Suppressor macrophage treated with lipopolysaccharide for 1 hour (primary cell): ENCODE results near the gene TPX2.

Experiments
- DNase-seq, 3 donors: peaks; one replicate each; pipeline ENCODE4 v3.0.0-alpha.2; 2020 to 2022

The TPX2 gene

DNA sequence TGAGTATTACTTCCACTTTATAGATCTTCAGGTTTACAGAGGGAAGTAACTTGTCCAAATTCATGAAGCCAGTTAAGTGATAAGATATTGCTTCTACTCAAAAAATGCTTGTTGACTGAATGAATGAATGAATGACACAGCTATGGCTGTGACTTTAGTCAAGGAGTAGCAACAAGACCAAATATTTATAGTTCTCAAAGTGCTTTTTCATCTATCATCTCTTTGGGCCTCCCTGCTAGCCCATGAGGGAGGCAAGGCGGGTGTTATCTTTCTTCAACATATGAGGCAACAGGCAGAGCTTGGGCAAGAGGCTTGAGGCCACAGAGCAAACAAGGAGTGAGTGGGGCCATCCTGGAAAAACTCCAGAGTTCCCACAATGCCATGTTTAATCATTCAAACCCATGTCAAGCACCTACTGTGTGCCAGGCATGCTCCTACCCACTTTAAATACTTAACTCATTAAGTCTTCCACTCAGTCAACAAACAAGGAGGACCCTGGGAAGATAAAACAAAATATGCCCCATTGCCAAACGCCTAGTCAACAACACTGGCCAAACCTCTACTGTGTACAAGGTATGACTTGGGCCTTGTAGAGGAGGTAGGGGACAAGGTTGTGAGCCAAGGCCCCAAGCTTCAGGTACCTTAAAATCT is 32.4 kb upstream of the TPX2 start:
- peak; percentile 44 to 52 (median 51) for DNase-seq

DNA sequence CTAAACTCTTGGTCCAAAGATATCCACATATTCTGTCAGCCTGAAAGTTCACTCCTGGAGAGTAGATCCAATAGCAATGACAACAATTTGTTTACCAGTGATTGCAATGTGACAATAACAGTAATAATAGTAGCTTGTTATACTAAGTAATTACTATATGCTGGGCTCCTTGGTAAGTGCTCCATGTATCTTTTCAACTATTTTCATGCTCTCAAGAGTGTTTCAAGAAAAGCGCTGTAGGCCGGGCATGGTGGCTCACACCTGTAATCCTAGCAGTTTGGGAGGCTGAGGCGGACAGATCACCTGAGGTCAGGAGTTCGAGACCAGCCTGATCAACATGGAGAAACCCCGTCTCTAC is 31.9 kb upstream of the TPX2 start:
- DNase-seq = no peak

DNA sequence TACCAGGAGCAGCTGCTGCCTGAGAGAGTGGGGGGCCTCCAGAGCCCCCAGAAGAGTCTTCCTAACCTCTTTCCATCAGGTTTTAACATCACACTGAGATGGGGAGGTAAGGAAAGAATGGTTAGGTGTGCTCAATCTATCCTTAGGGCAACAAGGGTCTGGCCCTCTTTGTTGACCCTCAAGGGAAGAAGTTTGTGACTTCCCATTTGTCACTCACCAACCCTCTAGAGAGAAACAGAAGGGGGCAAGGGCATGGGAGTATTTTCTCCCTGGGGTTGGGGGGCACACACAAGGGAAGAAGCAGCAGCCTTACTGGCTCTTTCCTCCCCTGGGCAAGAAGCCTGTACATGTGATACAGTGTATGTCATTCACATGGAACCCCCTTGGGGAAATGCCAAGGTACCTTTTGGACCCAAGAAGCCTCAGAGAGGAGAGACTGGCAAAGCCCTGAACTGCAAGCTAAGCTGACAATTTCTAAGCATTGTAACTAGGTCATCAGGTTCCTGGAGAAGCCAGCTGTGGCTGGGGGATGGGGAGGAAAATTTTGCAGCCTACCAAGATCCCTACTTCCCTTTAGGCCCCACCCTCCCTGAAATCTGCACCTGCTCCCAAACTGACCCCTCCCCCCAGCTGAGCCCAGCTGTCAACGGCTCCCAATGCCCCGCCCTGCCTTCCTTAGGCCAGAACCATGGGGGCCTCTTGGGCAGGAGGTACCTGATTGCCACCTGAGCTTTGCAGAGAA is 30.9 kb upstream of the TPX2 start:
- peak in 2 of 3 donors; percentile 33 to 51 for DNase-seq

DNA sequence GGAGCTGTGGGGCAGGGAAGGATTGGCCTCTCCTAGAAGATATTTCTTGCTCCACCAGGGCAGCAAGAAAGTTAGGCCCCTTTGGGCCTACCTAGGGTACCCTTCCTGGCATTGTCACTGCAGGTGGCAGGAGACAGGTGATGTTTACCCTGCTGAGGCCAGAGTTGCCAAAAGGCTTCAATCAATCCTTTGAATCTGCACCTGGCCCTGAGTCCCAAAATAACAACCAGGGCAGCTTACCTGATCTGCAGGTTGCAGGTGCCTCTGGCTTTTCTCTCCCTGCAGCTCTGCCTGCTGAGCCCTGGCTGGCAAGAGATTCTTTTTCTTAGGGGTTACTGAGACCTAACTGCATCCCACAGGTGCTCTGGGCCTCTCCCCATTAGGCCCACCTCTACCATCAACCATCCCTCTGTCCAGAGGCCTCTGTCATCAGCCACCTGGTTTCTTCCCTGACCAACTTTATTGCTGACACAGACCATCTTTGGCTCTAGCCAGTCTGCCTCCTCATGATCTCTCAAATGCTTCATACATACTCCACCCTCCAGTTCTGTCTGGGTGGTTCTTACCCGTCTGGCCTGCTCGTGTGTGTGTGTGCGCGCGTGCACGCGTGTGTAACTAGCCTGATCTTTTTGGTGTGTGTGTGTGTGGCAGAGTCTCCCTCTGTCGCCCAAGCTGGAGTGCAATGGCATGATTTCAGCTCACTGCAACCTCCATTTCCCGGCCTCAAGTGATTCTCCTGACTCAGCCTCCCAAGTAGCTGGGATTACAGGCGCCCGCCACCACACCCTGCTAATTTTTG is 30.2 kb upstream of the TPX2 start:
- DNase-seq = no peak

DNA sequence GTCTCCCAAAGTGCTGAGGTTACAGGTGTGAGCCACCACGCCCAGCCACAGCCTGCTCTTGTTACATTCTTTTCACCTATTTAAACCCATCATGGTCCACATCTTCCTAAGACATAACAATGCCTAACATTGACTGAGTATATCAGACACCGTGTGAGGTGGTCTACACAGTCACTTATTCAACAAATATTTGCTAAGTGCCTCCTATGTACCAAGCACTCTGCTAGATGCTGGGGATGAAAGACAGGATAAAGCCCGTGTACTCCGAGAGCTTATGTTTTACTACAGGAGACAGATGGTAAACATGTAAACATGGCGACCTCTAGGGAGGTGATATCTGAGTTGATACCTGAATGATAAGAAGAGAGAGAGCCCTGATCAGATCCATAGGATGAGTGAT is 29.2 kb upstream of the TPX2 start:
- DNase-seq = no peak

DNA sequence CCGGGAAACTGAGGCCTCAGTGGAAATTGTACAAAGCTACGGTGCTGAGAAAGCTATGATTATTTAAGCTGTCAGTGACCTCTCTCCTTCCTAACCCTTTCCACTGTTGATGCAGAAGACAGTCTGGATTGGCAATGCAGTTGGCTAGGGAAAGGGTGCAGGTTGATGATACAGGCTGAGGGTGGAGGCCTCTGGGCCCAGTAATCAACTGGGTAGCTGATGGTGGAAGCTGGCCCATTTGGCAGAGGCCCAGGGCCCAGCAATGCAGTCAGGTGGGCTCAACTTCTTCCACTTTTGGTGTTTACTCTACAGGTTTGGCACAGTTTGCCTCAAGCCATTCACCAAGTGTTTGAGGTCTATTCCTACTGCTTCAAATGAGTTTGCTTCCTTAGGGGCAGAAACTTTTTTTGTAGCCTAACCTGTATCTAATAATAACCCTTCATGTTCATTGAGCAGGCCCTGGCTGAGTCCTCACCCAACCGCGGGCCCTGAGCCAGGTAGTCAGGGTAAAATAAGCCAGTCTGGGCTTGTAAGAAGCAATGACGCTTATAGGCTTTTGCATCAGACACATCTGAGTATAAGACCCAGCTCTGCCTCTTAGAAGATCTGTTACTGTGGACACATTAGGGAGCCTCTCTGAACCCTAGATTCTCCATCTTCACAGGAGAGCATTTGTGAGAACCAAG is 28.5 kb upstream of the TPX2 start:
- no peak for DNase-seq

DNA sequence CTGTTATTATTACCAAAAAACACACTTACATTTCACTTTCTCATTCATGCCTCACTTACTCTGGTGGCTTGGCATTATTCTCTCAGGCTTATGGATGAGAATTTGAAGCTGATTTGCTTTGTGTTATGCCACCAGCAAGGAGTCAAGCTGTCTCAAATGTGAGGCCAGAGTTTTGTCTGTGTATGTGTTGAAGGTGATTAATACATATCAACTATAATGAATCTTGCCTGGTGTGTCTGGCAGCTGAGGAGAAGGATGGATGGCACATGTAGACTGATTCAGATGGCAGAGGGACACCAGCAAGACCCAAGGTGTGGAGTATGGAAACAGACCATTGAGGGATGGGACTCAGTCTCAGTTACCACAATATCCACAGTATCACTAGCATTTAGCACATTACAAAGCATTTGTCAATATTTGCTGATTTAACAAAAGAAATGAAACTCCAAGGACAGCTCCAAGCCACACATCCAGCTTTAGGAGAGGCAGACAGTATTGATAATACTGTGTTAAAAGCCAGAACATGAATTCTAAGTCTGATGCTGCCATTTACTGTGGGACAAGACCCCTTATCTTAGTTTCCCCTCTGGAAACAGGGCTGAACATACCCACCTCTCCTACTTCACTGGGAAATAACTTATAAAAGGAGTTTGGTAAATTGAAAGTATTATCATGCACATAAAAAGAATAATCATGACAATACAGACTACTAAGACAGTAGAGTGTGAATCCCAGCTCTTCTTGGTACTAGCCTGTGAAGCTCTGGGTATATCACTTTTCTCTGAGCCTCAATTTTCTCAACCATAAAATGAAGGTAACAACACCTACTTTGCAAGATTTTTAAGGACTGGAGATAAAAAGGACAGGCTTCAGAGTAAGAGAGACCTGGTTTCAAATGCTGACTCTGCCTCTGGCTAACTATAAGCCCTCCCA is 27.6 kb upstream of the TPX2 start:
- no peak for DNase-seq

DNA sequence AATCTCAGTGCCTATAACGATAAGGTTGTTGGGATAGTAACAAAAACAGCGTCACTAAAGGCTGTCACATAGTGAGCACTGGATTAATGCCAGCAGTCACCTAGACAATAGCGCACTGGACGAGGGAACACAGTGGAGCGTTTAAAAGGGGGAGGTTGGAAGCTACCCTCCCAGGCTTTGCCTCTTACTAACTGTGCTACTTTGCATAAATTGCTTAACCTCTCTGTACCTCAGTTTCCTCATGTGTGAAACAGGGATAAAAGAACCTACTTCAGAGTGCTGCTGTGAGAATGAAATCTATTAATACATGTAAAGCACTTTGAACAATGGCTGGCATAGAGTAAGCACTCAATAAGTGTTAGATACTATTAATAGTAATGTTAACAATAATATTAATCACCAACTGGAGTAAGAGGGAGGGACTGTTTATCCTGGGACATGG is 27.0 kb upstream of the TPX2 start:
- no peak for DNase-seq

DNA sequence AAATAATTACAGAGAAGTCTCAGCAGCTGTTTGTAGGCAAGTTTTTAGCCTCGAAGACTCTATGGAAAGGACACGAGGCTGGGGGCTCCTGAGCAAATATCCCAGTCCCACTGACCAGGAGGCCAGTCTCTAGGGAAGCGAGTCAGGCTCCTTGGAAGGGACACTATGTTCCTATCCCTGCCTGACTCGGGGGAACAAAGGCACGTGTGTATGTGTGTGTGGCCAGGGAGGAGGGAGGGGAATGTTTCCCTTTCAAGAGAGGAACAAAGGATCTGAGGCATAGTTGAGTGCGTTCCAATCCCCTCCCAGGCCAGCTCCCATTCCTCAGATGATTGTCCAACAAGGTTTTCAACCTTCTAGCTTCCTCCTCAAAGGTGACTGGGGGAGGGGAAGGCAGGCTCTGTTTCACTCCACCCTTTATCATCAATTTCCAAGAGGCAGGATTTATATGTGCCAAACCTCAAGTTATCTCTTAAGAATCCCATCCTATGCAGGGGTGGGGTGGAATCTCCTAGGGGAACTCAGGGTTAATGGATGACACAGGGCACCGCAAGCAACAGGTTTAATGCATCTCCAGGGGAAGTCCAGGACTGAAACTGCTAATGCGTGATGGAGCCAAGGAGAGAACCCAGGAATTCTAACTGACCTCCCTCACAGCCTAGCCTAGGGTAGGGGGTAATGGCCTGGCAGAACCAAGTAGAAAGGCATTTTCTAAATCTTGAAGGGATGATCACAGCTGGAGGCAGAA is 26.4 kb upstream of the TPX2 start:
- peak; percentile 49 to 61 (median 57) for DNase-seq

DNA sequence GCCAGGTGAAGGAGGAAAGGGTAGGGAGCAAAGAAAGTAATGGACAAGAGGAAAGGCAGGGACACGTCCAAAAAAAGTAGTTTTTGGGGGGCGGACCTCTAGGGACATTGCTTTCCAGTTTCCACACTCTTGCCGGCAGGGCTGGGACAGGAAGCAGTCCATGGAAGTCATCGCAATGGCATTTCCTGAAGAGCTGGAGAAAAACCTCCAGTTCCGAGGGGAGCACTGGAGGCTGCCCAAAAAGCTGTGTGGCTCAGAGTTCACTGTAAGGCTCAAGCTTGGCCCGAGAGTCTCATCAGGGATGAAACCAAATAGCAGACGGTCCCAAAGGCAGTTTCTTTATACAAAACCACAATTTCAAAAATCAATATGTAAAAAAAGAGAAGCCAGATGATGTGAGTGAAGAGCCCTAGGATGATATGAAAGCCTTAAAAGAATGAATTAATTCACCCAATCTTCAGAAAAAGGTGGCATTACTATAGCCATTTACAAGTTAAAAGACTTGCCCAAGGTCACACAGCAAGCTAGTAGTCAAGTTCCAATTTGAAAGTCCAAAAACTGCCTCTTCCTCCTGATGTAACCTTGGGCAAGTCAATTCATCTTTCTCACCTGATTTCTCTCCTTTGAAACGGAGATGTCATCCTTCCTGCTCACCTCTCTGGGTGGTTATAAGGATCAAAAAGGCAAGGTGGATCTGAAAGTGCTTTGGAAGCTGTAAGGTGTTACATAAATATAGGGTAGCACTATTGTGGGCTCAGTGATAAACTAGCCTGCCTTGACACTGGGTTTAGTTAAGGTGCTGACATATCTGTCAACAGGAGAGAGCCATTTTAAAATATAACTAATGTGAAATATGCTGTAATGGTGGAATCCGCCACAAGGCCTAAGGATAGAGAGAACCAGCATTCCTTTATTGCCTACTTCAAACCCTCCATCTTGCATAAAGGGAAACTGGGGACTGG is 25.5 kb upstream of the TPX2 start:
- DNase-seq = no peak

DNA sequence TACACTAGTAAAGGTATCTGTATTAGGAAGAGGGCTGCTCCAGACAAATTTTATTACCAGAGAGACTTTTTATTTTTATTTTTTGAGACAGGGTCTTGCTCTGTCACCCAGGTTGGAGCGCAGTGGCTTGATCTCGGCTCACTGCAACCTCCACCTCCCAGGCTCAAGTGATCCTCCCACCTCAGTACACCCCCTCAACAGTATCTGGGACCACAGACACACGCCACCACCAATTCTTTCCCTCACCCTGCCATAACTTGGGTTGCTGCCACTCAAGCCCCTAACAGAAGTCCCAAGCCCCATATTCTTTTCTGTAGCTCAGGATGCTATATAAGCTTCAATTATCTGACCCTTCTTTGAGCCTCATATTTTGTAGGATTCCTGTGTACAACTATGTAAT is 23.3 kb upstream of the TPX2 start:
- DNase-seq = no peak

DNA sequence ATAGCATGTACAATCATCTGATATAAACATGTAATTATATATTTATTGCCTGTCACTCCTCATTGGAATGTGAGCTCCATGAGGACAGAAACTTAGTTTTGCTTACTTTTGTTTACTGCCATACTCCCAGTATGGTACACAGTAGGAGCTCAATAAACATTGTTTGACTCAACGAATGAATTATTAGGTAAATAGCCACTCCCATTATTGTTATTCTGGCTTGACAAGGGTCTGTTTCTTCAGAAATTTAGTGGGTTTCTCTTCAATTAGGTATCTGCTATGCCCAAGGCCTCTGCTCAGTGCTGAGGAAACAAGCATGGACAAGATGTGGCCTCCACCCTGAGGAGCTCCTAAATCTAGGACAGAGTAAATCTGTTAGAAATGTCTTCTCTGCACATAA is 22.7 kb upstream of the TPX2 start:
- no peak for DNase-seq

DNA sequence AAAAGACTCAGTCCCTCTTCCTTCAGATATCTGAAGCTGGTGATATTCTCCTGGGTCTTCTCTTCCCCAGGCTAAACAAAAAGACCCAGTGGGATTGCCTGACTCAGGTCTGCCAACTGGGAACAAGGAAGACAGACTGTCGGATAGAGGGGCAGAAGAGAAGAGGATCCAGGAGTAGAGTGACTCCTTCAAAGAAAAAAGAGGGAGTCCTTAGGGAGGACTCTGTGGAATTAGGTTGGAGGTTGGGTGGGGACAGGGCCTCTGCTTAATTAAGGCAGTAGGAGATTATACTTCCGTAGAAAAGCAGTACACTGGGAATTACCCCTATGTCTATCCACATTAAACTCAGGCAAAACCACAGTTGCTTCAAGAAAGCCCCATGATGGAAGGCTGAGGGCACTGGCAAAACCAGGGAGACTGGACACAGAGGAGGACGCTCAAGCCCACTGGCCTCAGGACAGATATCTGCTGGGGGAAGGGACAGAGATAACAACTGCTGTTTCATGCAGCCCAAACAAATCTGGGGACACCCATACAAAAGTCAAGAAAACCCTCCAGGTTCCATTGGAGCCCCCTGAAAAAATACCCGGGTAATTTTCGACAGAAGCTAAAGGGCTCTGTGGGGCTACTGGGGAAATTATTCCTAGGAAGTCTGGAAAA is 22.1 kb upstream of the TPX2 start:
- no peak for DNase-seq

DNA sequence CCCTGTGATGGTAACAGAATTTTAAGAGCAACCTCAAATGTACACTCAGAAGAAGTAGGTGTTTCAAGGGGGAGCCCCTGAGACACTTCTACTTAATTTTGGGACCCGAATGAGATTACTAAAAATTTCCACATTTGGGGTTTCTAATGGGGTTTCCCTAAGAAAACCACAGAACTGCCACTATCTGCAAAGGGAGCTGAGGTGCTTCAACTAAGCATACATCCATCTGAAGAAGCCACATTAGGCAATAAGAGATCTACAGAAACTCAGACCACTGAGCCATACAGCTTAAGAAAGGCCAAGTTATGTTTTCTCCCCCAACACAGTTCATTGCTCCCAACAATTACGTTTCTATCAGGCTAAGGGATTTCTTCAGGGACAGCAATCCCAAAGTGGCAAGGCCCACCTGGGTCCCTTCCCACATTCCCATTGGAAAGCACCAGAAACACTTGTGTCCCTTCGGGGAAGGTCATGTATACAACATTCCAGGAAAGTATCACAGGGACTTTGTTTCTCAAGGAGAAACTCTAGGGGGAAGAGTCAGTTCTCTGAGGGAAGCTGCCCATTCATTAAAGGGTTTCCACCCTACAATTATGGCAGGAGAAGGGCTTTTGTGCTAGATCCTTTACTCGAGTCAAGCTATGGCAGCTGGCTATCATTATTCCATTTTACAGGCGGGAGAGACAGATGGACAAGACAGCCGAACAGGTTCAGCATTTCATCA is 21.4 kb upstream of the TPX2 start:
- peak; percentile 79 to 93 (median 85) for DNase-seq

DNA sequence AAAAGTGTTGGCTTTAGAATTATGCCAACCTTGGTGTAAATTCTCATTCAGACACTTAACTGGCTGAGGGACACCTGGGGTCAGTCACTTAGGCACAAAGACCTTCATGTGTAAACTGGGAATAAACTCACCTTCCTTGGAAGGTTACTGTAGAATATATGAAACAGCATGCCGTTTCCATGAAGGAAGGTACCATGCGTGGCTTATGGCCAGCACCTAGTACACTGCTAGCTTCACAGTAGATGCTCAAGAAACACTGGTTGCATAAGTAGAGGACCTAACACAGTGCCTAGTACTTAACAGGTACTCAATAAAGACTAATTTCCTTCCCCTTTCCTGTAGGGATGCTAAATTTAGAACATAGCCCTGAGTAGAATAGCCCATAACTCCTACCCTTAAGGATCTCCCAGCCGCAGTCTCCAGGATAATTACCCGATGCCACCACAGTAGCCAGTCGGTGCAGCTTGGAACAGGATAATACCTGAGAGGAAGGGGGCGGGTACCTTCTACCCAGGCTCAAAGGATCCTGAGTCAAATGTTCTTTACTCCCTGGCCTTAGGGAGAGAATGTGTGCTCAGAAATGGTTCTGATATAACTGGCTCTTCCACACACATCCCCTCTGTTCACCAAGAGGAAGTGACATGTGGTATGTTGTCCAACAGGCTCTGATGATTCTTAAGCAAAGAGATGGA is 20.0 kb upstream of the TPX2 start:
- DNase-seq = peak in 1 of 3 donors; percentile 32

DNA sequence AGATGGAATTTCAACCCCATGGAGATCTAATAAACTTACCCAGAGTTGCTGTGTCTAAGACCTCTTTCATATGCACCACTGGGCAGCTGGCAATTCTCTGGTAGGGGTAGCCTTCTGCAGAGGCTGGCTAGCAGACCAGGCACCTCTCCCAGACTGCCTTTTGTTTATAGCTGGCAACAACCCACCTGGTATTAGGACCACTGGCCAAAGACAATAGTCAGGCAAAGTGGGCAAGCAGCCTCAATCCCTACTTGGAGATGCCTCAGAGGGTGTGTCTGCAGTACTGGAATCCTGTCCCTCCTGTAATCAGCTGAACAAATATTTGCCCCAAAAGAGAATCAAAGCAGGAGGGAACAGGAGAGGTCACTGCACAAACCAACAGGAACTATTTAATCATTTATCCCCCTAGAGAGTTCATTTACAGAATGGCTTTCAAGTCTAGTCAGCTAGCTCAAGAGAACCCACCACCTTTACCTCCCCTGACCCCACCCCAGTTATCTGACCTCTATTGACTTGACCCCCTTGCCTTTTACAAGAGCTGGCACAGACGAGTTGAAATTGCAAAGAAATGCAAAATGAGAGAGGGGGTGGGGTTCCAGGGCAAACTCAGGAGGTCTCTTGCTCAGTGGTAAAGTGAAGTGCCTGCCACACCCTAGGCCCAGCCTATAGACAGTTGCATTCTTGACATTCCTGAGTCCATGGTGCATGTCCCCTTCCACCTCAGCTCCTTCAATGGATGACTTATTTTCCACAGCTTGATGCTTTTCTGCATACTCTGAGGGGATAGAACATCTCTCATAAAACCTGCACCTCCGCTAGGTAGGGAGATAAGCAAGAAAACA is 19.2 kb upstream of the TPX2 start:
- DNase-seq = no peak
